Right cardiac atrium (tissue), 5 donors: ENCODE data around the gene PAN3. TPM values are rescaled to one million over a fixed set of nuclear protein-coding genes. Genes with fewer than 3 reads are reported as not detected.
A peak's percentile ranks its signal among the peaks of the same experiment; 100 is the strongest.

Experiments
- ATAC-seq, 2 donors: fragments of 200-7000 bp; cut with Tn5 transposase; one replicate each; pipeline versions ENCODE4 v1.8.0 to v1.9.1; 2020; ENCODE audit warnings: moderate library complexity in 2 of 2, mild to moderate bottlenecking in 1 of 2
- DNase-seq, 3 donors: peaks; one replicate each; pipeline ENCODE4 v3.0.0-alpha.2; 2020
- H3K27ac ChIP-seq: one replicate; pipeline ENCODE4 v1.5.1; 2013; ENCODE audit warnings: mild to moderate bottlenecking, low read length, control low read depth, moderate library complexity
- H3K27me3 ChIP-seq: one replicate; pipeline ENCODE4 v1.6.1; 2013; ENCODE audit not compliant: control insufficient read depth, insufficient read depth
- H3K4me1 ChIP-seq: one replicate; pipeline ENCODE4 v1.6.1; 2013; ENCODE audit warnings: low read length; ENCODE audit not compliant: control insufficient read depth, insufficient read depth
- H3K4me3 ChIP-seq: one replicate; pipeline ENCODE4 v1.5.1; 2013; ENCODE audit warnings: low read length, control low read depth
- H3K9me3 ChIP-seq: one replicate; pipeline ENCODE4 v1.6.1; 2013; ENCODE audit warnings: low read length; ENCODE audit not compliant: control insufficient read depth
- WGBS: extraction: QIAGEN DNeasy Blood & Tissue Kit; methylation state at CpG from one replicate; pipeline ENCODE4 v1.1.7; 2013; 5-methylcytosine and 5-hydroxymethylcytosine counted together
- intact Hi-C, 4 donors: fragments of 100-400 bp; cut with DNase I; formaldehyde crosslinking; loops; one replicate each; pipeline versions ENCODE4 v1.11.0 to v1.14.0; 2022 to 2023
- polyA plus RNA-seq: library from polyadenylated mRNA; stranded (reverse); fragments of 200-250 nt; gene quantifications from one replicate; pipeline ENCODE4 v1.2.3, GENCODE V29; 2013
- total RNA-seq, 4 donors: library from RNA; stranded (reverse); fragmentation: NEBNext Ultra II Directional; extraction: Animal tissue kit (Norgen Biotek cat#: 25700); gene quantifications; one replicate each; pipeline ENCODE4 v1.2.1, GENCODE V29; 2021
- donor health status: healthy with polysubstance abuse.
- donor health status: DM: no; HTN: yes; CAD: no.
- donor health status: DM: no; HTN: no; CAD: no.
- donor health status: DM: no; HTN: yes; CAD: no; lungs with severe emphysema.
- donor health status: DM: yes; HTN: yes; CAD: no.

Gene PAN3
- total and polyA plus RNA-seq, 5 donors: 4.9 to 14.6 (median 12.8) TPM

- Histone ChIP-seq H3K27ac (no peak overlapping the region), H3K4me3 (no peak overlapping the region), H3K9me3 (no peaks in the 10 kb centered on the region), H3K27me3 (no peaks in the 10 kb centered on the region), H3K4me1 (no peaks in the 10 kb centered on the region)
- WGBS: 38% methylated on average over 2 of the region's 2 CpGs
- intact Hi-C loops: loop anchor here in 3 of 4 donors (2.0 to 10.0 kb wide), 2 partner anchors 312 to 470 kb away; no protein-coding TSS in a partner anchor
- ATAC-seq: peak; percentile 12 to 58
- DNase-seq: no peak
These were observed 186.7 kb downstream of the PAN3 start for GRCh38 chr13:28325022-28325421.

- no peak for ATAC-seq
- Histone ChIP-seq H3K27me3 (no peaks in the 10 kb centered on the region), H3K27ac (no peak overlapping the region), H3K4me1 (no peaks in the 10 kb centered on the region), H3K4me3 (no peak overlapping the region), H3K9me3 (no peaks in the 10 kb centered on the region)
- intact Hi-C loops: loop anchor here in 2 of 4 donors (2.0 to 10.0 kb wide), 2 partner anchors 311 to 469 kb away; no protein-coding TSS in a partner anchor
- WGBS: 81% methylated on average over 2 of the region's 2 CpGs
- no peak for DNase-seq
These were observed 187.7 kb downstream of the PAN3 start for GRCh38 chr13:28326056-28326455.

- intact Hi-C loops: loop anchor here in 2 of 4 donors (2.0 to 10.0 kb wide), 2 partner anchors 309 to 467 kb away; no protein-coding TSS in a partner anchor
- H3K4me1 ChIP-seq: no peaks in the 10 kb centered on the region
- H3K4me3 ChIP-seq: no peak overlapping the region
- no peak for DNase-seq
- H3K27ac ChIP-seq: no peak overlapping the region
- H3K9me3 ChIP-seq: no peaks in the 10 kb centered on the region
- ATAC-seq: no peak
- H3K27me3 ChIP-seq: no peaks in the 10 kb centered on the region
- WGBS: 95% methylated on average over 14 of the region's 14 CpGs
These were observed 189.3 kb downstream of the PAN3 start for GRCh38 chr13:28327373-28328270.

DNA sequence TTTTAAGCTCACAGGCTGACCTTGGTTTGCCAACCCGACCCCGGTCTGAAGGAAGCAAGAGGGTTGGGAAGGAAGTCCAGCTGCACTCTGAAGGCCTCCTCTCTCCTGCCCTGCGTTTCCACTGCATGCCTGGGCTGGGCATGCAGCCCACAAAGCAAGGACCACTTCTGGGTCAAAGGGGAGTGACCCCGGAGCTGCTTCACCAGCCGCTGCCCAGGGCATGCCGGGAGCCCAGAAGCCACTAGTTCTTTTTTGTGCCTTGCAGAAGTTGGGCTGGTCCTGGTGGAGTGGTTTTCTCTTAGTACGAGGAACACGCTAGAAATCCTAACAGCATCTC is 189.9 kb downstream of the PAN3 start:
- ATAC-seq (no peak), DNase-seq (no peak)
- Histone ChIP-seq H3K27me3 (no peaks in the 10 kb centered on the region), H3K27ac (no peak overlapping the region), H3K4me3 (no peak overlapping the region), H3K4me1 (no peaks in the 10 kb centered on the region), H3K9me3 (no peaks in the 10 kb centered on the region)
- 86% methylated on average over 8 of the region's 8 CpGs for WGBS
- intact Hi-C loops: loop anchor here in 2 of 4 donors (10.0 kb wide), 1 partner anchor 467 kb away; no protein-coding TSS in a partner anchor

DNA sequence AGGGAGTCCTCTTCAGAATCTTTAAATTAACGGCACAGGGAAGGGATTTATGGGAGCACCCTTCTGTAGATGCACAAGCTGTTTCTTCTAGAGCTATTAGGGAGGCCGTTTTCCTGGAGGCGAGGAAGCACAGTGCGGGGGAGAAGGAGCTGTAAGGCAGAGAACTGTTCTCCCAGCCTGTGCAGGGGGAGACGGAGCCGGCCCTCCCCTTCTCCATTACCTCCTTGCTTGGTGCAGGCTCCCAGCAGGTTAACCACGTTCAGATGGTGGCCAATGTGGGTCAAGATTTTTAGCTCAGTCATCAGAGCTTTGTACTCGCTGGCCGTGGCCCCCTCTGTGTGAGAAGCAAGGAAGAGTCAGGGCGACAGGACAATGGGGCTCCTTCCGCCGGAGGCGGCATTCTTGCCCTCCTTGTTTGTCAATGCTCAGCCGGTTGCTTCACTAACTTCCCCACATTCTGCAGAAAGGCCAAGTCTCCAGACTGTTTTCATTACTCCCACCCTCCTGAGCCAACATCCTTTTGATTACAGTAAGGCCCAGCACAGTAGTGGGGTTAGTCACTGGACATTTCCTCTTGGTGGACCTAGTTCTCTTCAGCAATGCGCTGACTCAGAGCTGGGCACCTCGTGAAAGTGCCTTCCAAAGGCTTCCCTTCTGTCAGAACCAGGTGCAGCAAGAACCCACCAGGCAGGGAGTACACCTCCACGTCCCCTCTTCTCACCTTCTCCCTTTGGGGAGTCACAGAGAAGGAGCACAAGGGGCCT is 191.2 kb downstream of the PAN3 start:
- intact Hi-C loops: loop anchor here in 2 of 4 donors (10.0 kb wide), 2 partner anchors 155 to 465 kb away; no protein-coding TSS in a partner anchor
- H3K9me3 ChIP-seq: no peaks in the 10 kb centered on the region
- no peak overlapping the region for H3K4me3 ChIP-seq
- ATAC-seq: peak; percentile 84 to 96
- peak; percentile 52 to 72 (median 62) for DNase-seq
- peaks cover 3% of the 10 kb centered on the region for H3K4me1 ChIP-seq
- H3K27me3 ChIP-seq: no peaks in the 10 kb centered on the region
- 48% methylated on average over 17 of the region's 17 CpGs for WGBS
- no peak overlapping the region for H3K27ac ChIP-seq

GRCh38 chr13:28333204-28333881 is 195.0 kb downstream of the PAN3 start:
- ATAC-seq (no peak), DNase-seq (no peak)
- no peaks in the 10 kb centered on the region for H3K9me3 ChIP-seq
- intact Hi-C loops: loop anchor here in 1 of 4 donors (10.0 kb wide), 1 partner anchor 151 kb away; no protein-coding TSS in a partner anchor
- 64% methylated on average over 2 of the region's 2 CpGs for WGBS
- H3K4me1 ChIP-seq: peaks cover 18% of the 10 kb centered on the region
- no peaks in the 10 kb centered on the region for H3K27me3 ChIP-seq
- H3K27ac ChIP-seq: peak overlapping the region; percentile 13
- H3K4me3 ChIP-seq: no peak overlapping the region

DNA sequence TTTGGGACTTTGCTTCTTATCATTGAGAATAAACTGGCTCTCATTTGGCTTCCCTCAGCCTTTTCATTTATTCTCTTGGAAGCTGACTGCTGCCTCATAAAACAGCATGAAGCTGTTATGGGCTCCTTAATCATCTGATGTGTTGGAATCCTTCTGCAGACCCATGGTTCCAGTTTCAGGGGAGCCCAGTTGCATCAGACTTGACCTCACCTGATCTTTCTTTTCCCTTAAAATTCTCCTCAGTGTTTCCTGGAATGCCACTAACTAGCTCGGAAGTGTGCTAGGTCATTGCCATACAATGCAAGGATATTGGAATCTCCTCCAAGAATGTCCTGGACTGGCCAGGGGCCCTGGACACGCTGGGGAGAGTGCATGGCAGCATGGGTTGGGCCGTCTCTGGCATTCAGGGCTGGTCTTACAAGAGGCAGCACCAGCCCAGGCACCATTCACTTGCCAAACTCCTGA is 197.9 kb downstream of the PAN3 start:
- H3K27ac ChIP-seq: no peak overlapping the region
- peak in 2 of 3 donors; percentile 56 to 74 for DNase-seq
- no peak overlapping the region for H3K4me3 ChIP-seq
- peak; percentile 77 to 79 for ATAC-seq
- 40% methylated on average over 3 of the region's 3 CpGs for WGBS
- H3K9me3 ChIP-seq: no peaks in the 10 kb centered on the region
- peaks cover 25% of the 10 kb centered on the region for H3K4me1 ChIP-seq
- intact Hi-C loops: loop anchor here in 1 of 4 donors (10.0 kb wide), 1 partner anchor 149 kb away; no protein-coding TSS in a partner anchor
- no peaks in the 10 kb centered on the region for H3K27me3 ChIP-seq

DNA sequence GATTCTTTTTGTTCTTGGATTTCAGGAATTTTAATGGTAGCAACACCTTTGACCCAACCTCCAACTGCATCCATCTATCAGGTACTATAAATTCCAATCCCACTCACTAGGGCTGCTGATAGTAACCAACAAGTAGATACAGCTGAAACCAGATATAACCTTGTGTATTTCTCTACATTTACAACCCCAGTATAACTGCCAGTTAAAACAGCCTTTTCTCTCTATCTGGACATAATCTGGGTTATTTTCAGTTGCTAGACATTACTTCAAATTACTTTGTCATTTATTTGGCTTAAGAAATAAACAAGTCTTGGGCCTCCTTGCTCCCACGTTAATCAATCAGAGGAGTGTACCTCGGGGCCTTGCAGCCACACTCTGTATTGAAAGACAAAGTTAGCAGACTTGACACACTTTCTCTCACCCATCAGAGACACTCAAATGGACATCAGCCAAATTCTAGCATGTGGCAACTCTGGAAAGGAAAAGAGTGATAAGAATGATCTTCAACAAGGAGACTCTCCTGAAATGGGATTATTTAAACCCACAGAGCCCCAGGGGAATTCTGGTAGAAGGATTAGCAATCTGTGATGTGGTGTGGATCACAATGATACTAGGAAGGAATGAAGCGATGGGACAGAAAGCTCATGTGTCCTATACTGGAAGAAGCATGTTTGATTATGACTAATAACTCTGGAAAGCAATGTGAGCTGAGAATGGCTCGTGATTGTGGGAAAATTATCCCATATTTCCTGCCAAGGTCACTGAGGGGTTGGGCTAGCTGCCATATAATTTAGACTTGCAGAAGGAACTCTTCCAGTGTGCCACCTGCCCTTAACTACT is 199.0 kb downstream of the PAN3 start:
- no peaks in the 10 kb centered on the region for H3K27me3 ChIP-seq
- intact Hi-C loops: loop anchor here in 1 of 4 donors (10.0 kb wide), 1 partner anchor 147 kb away; no protein-coding TSS in a partner anchor
- H3K9me3 ChIP-seq: no peaks in the 10 kb centered on the region
- H3K27ac ChIP-seq: peak overlapping the region; percentile 86
- ATAC-seq (peak; percentile 32 to 49), DNase-seq (no peak)
- 27% methylated on average over 4 of the region's 4 CpGs for WGBS
- H3K4me3 ChIP-seq: no peak overlapping the region
- peaks cover 25% of the 10 kb centered on the region for H3K4me1 ChIP-seq

DNA sequence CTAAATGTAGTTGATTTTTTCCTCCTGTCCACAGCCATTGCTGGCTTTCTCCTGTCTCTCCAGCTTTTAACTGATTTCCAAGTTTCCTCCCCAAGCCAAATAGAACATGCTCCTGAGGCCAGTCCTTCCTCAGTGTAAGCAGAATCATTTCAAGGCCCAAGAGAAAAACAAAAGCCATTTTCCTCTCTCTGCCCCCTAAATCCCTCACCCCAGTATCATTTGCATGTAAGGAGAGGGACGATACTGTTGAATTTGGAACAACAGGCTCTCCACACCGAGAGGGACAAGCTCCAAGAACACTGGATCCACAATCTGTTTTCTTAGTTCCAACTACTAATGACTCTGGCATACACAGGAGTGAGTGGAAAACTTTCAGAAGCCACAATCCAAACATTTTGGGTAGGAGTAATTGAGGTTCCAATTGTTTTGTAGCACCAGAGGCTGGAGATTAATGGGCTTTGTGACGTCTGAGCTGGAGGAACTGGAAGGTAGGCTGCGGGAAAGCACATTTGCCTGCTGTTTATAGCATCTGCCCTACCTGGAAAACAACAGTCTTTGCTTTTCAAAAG is 199.7 kb downstream of the PAN3 start:
- whole genome bisulfite sequencing: 33% methylated on average over 4 of the region's 4 CpGs
- ATAC-seq: peak; percentile 10 to 56
- H3K27me3 ChIP-seq: no peaks in the 10 kb centered on the region

More for the DNA sequence above, 199.7 kb downstream of the PAN3 start:
- Histone ChIP-seq H3K4me1 (peaks cover 25% of the 10 kb centered on the region), H3K9me3 (no peaks in the 10 kb centered on the region), H3K27ac (peak overlapping the region; percentile 86), H3K4me3 (no peak overlapping the region)
- DNase-seq: no peak
- intact Hi-C loops: loop anchor here in 1 of 4 donors (10.0 kb wide), 1 partner anchor 147 kb away; no protein-coding TSS in a partner anchor
